OCI-LY7 (cell line): Measurements from ENCODE around the gene LINGO3. TPM values are rescaled to one million over a fixed set of nuclear protein-coding genes. Genes with fewer than 3 reads are reported as not detected.

Experiments used
- BruUV-seq: library from RNA; stranded (reverse); fragments of 400-500 nt; replicated peaks from 2 replicates; lab custom pipeline; 2021; lab: Mats Ljungman, UMichigan
- CTCF ChIA-PET: fragments of 300-600 bp; sonication (Branson Sonifier 250); formaldehyde crosslinking; loops from one replicate; lab custom pipeline; 2022; ENCODE audit warnings: antibody characterized with exemption; ENCODE audit not compliant: unreplicated experiment; lab: Charles Lee
- POLR2A ChIA-PET: fragments of 300-600 bp; sonication (Branson Sonifier 250); formaldehyde crosslinking; loops from one replicate; lab custom pipeline; 2022; ENCODE audit warnings: antibody characterized with exemption; lab: Charles Lee
- DNase-seq: peaks from one replicate; pipeline ENCODE4 v3.0.0-alpha.2; 2015; ENCODE audit warnings: low spot score
- H2AFZ ChIP-seq: fragments of 200-600 bp; sonication (generic), shearing (Covaris generic); 2 replicates; pipeline ENCODE4 v1.6.1; 2014; ENCODE audit warnings: mild to moderate bottlenecking, antibody characterized with exemption, low read length, moderate library complexity
- H3K27ac ChIP-seq: fragments of 200-600 bp; sonication (generic); 2 replicates; pipeline ENCODE4 v1.5.1; 2014; ENCODE audit warnings: mixed run types, low read depth, mild to moderate bottlenecking, moderate library complexity, low read length, inconsistent platforms; ENCODE audit not compliant: poor library complexity, severe bottlenecking
- H3K36me3 ChIP-seq: fragments of 200-600 bp; sonication (generic); 2 replicates; pipeline ENCODE4 v1.6.1; 2014; ENCODE audit warnings: mild to moderate bottlenecking, antibody characterized with exemption, low read length, moderate library complexity, mixed read lengths; ENCODE audit not compliant: insufficient read depth
- H3K4me1 ChIP-seq: fragments of 200-600 bp; sonication (generic); 2 replicates; pipeline ENCODE4 v1.5.1; 2014; ENCODE audit warnings: mild to moderate bottlenecking, low read length; ENCODE audit not compliant: insufficient read depth, poor library complexity, severe bottlenecking
- H3K4me2 ChIP-seq: fragments of 200-600 bp; sonication (generic); 2 replicates; pipeline ENCODE4 v1.6.1; 2014; ENCODE audit warnings: mild to moderate bottlenecking, low read length
- H3K4me3 ChIP-seq: fragments of 200-600 bp; sonication (generic); 2 replicates; pipeline ENCODE4 v1.5.1; 2014; ENCODE audit warnings: mild to moderate bottlenecking, low read depth, low read length; ENCODE audit not compliant: poor library complexity, severe bottlenecking
- H3K79me2 ChIP-seq: fragments of 200-600 bp; sonication (generic); 2 replicates; pipeline ENCODE4 v1.6.1; 2016; ENCODE audit warnings: low read depth, mild to moderate bottlenecking, low read length, moderate library complexity, mixed read lengths; ENCODE audit not compliant: insufficient read depth
- H3K9me2 ChIP-seq: fragments of 200-600 bp; sonication (generic); 2 replicates; pipeline ENCODE4 v1.6.1; 2016; ENCODE audit warnings: mild to moderate bottlenecking, low read length, mixed read lengths; ENCODE audit not compliant: insufficient read depth
- H3K9me3 ChIP-seq: fragments of 200-600 bp; sonication (generic); 2 replicates; pipeline ENCODE4 v1.6.1; 2014; ENCODE audit warnings: mild to moderate bottlenecking, mixed run types, low read length, mixed read lengths
- H4K20me1 ChIP-seq: fragments of 200-600 bp; sonication (generic); 2 replicates; pipeline ENCODE4 v1.6.1; 2014; ENCODE audit warnings: mild to moderate bottlenecking, antibody characterized with exemption, low read length, moderate library complexity, mixed read lengths; ENCODE audit not compliant: insufficient read depth
- CTCF ChIP-seq: fragments of 200-600 bp; sonication (generic); conservative IDR thresholded peaks from 2 replicates; pipeline ENCODE4 v1.5.1; 2014; ENCODE audit warnings: mild to moderate bottlenecking, antibody characterized with exemption, low read length, moderate library complexity, mixed read lengths
- EZH2phosphoT487 ChIP-seq: fragments of 200-600 bp; sonication (generic); IDR thresholded peaks from 2 replicates; pipeline ENCODE4 v1.6.1; 2018; ENCODE audit warnings: low read depth, borderline replicate concordance, mild to moderate bottlenecking, mixed run types, antibody characterized with exemption, low read length, moderate library complexity, mixed read lengths
- intact Hi-C: fragments of 100-400 bp; cut with micrococcal nuclease; formaldehyde crosslinking; loops from one replicate; pipeline ENCODE4 v1.10.0; 2022; ENCODE audit not compliant: unreplicated experiment
- total RNA-seq, 2 experiments: library from RNA; depleted of rRNA in 1 of 2; stranded (reverse); fragments of >200 nt in 1 of 2; shearing (Covaris generic) in 1 of 2; gene quantifications; 2 replicates each; pipeline ENCODE4 v1.2.3, GENCODE V29; 2014 to 2022

LINGO3 gene
- total RNA-seq, 2 experiments from 2014 or later = 0.13 to 0.38 TPM

- ChIA-PET POLR2A (no interaction called here), CTCF (no interaction called here)
- H3K79me2 ChIP-seq = peaks cover 8% of the 10 kb centered on the region; the same call in 1 of the 2 replicates
- TF ChIP-seq CTCF = no peak
- TF ChIP-seq EZH2phosphoT487 = no peak
- H3K4me2 ChIP-seq = no peak overlapping the region
- no peak overlapping the region for H3K4me3 ChIP-seq
- intact Hi-C loops = no loop called here
- no peak for DNase-seq
- no peaks in the 10 kb centered on the region; the same call in 1 of the 2 replicates for H4K20me1 ChIP-seq
- H3K9me3 ChIP-seq = no peaks in the 10 kb centered on the region; the same call in 1 of the 2 replicates
- H3K27ac ChIP-seq = no peak overlapping the region
- no TSS peak for BruUV-seq
- peaks cover 49% of the 10 kb centered on the region for H3K36me3 ChIP-seq
- no peak overlapping the region for H2AFZ ChIP-seq
- peaks cover 26% of the 10 kb centered on the region for H3K4me1 ChIP-seq
- H3K9me2 ChIP-seq = no peaks in the 10 kb centered on the region
These were observed 13.0 kb upstream of the LINGO3 start for GRCh38 chr19:2320939-2321338.

- peaks cover 18% of the 10 kb centered on the region for H3K4me1 ChIP-seq
- no peak overlapping the region for H3K27ac ChIP-seq
- BruUV-seq = no TSS peak
- peaks cover 40% of the 10 kb centered on the region for H3K36me3 ChIP-seq
- H2AFZ ChIP-seq = no peak overlapping the region
- TF ChIP-seq CTCF = no peak
- no peak for TF ChIP-seq EZH2phosphoT487
- intact Hi-C loops = no loop called here
- H3K79me2 ChIP-seq = no peaks in the 10 kb centered on the region
- ChIA-PET CTCF (no interaction called here), POLR2A (no interaction called here)
- H3K4me2 ChIP-seq = no peak overlapping the region
- peaks cover 8% of the 10 kb centered on the region for H3K9me3 ChIP-seq
- no peaks in the 10 kb centered on the region for H3K9me2 ChIP-seq
- H3K4me3 ChIP-seq = no peak overlapping the region
- no peaks in the 10 kb centered on the region for H4K20me1 ChIP-seq
- DNase-seq = no peak
These were observed 12.1 kb upstream of the LINGO3 start for GRCh38 chr19:2320049-2320448.

- POLR2A ChIA-PET = interaction anchor here (1.3 kb wide), 1 partner anchor 8 kb away, joined by 3 read pairs; no protein-coding TSS in a partner anchor
- CTCF ChIA-PET = no interaction called here
- Histone ChIP-seq H3K9me2 (no peaks in the 10 kb centered on the region), H3K36me3 (peaks cover 35% of the 10 kb centered on the region), H3K4me1 (peaks cover 18% of the 10 kb centered on the region), H3K4me2 (no peak overlapping the region), H3K79me2 (no peaks in the 10 kb centered on the region), H4K20me1 (no peaks in the 10 kb centered on the region), H3K27ac (no peak overlapping the region), H3K4me3 (no peak overlapping the region), H2AFZ (no peak overlapping the region), H3K9me3 (peaks cover 13% of the 10 kb centered on the region)
- intact Hi-C loops = loop anchor here (5.0 kb wide), 1 partner anchor 162 kb away; no protein-coding TSS in a partner anchor
- DNase-seq = no peak
- TF ChIP-seq CTCF (no peak), EZH2phosphoT487 (no peak)
- BruUV-seq = no TSS peak
These were observed 11.6 kb upstream of the LINGO3 start for GRCh38 chr19:2319551-2319950.
